Measurements from ENCODE around the gene BICD2.

DNA sequence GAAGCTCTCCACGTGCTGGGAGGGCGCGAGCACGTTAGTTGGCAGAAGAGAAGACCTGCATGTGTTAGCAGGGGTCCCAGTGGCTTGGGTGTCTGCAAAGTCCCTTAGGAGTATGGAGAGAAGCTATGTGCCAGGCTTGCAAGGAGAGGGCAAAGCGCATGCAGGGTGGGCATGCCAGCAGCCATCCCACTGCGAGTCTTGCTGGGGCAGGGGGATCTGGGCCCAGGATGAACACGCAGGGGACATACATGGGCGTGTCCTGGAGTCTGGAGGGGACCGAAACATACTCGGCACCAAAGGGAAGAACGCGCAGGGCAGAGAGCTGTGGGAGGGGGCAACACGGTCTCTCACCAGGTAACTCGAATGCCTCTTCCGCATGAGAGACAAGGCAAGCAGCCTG lies 51.1 kb downstream of the BICD2 start:
- TF ChIP-seq, protein P1, sequence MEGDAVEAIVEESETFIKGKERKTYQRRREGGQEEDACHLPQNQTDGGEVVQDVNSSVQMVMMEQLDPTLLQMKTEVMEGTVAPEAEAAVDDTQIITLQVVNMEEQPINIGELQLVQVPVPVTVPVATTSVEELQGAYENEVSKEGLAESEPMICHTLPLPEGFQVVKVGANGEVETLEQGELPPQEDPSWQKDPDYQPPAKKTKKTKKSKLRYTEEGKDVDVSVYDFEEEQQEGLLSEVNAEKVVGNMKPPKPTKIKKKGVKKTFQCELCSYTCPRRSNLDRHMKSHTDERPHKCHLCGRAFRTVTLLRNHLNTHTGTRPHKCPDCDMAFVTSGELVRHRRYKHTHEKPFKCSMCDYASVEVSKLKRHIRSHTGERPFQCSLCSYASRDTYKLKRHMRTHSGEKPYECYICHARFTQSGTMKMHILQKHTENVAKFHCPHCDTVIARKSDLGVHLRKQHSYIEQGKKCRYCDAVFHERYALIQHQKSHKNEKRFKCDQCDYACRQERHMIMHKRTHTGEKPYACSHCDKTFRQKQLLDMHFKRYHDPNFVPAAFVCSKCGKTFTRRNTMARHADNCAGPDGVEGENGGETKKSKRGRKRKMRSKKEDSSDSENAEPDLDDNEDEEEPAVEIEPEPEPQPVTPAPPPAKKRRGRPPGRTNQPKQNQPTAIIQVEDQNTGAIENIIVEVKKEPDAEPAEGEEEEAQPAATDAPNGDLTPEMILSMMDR (IDR thresholded peaks at IDR 0.05) = no peak
- TF ChIP-seq EP300 (IDR thresholded peaks at IDR 0.05) (no peak), POLR2A (IDR thresholded peaks at IDR 0.05) (no peak)

All from tibial nerve (tissue), 4 donors.